G401.6 (cell line): ENCODE measurements around the gene FGR.

Experiments
- FAIRE-seq: peaks from 2 replicates; lab custom pipeline; 2012; peaks lifted over from hg19 to GRCh38; lab: Jason Lieb, UNC

Gene FGR

GRCh38 chr1:27600498-27601175 lies 34.3 kb downstream of the FGR start:
- FAIRE-seq = peak; percentile 92

GRCh38 chr1:27599605-27600497 lies 35.1 kb downstream of the FGR start:
- FAIRE-seq = no peak

GRCh38 chr1:27598902-27599528 lies 36.0 kb downstream of the FGR start:
- FAIRE-seq = no peak

GRCh38 chr1:27598295-27598687 lies 36.7 kb downstream of the FGR start:
- FAIRE-seq = no peak

- FAIRE-seq = no peak
These were observed 37.3 kb downstream of the FGR start for GRCh38 chr1:27597516-27598294.

DNA sequence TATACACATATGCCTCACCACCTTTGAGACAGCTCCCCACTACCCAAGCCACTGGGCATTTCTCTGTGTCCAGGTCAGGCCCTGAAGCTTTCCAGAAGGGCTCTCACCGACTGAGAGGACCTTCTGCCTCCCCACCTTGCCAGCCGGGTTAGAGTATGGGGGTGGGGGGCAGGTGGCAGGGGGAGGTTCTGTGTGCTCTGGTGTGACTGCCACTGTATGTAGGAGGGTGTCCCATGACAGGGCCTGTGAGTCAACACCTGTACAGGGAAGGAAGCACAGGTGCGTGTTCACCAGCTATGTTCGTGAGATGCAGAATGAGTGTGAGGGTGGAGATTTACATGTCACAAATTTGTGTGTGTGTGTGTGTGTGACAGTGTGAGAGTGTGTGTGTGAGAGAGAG lies 38.0 kb downstream of the FGR start:
- FAIRE-seq = no peak

GRCh38 chr1:27596261-27596660 lies 38.7 kb downstream of the FGR start:
- no peak for FAIRE-seq

DNA sequence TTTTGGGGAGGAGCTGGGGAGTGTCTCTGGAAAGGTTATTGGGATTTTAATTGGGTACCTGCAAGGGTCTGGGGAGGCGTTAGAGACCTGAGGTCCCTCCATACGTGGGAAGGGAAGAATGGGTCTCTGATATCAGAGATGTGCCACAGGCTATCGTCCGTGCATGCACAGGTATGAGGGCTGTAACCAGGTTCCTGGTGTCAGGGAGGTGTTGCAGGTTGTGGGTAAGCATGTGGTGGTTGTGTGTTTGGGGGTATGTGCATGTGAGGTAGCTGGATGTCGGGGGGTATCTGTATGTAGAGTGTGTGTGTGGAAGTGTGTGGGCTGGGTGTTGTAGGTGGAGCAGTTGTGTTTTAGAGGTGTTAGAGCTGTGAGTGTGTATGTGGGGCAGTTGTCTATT lies 39.4 kb downstream of the FGR start:
- no peak for FAIRE-seq

DNA sequence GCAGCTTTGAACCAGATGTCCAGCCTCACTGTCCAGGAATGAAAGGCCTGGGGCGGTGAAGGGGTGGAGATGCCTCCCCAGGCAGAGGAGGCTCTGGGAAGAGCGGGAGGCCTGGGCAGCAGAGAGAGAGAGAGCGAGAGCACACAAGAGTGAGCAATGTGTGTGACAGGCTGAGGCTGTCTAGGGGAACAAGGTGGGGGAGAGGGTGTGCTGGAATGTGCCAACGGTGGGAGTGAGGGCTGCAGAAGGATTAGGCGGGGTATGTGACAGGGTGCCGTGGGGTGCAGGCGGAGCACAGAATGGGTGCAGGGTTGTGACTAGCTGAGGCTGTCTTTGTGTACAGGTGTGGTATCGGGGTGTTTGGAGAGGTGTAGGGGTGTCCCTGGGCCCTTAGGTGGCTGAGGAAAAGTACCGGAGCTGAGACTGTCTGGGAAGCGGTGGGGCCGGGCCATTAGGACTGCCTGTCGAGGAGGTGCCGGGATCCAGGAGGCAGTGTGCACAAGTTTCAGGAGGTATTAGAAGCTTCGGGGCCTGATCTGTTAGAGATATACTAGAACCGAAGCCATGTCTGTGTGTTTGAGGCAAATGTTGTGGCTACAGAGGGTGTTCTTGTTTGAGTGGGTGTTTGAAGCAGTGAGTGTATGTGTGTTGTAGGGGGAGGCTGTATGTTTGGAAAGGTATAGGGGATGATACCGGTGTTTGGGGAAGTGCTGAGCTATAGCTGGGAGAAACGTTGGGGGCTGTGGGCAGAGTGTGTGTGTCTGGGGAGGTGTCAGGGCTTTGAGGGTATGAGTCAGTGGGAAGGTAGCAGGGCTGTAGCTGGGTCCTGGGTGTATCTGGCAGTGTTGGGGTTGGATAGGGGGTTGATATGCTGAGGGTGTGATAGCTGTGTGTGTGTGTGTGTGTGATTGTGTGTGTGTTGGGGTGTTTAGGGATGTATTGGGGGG lies 40.1 kb downstream of the FGR start:
- no peak for FAIRE-seq

DNA sequence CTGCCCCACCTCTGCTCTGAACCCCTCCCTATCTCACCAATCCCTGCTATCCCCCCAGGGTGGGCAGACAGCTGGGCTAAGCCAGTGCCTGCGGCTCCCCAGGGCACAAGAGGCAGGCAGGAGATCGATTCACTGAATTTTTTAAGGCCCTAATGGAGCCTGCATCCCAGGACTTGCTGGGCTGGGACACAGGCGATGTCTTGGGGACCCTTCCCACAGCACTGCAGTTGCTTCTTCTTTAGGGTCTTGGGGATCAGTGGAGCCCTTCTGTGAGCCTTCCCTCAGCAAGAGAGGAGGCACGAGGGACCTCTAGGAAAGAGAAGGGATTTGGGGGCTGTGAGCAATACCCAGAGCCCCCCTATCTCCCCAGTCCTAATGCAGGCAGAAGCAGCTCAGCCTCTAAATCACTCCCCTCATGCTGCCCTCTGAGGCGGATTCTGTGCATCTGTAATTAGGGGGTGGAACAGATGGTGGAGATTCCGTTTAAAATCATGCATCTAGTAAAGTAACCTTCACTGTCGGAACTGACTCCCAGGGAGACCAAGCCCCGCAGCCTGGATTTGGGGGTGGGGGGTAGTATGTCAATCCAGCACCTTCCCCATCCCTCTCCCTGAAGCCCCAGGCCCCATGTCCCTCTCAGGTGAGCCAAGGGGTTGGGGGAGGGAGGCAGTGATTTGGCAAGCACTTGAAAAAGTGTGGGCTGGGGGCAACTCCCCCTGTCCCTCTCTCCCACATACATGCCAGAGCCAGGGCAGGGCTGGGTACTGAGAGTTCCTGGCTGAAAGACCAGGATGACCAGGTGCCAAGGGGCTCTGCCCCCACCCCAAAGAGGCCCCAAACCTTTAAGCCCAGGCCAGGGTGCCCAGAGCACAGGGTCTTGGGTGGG lies 41.1 kb downstream of the FGR start:
- FAIRE-seq = no peak

DNA sequence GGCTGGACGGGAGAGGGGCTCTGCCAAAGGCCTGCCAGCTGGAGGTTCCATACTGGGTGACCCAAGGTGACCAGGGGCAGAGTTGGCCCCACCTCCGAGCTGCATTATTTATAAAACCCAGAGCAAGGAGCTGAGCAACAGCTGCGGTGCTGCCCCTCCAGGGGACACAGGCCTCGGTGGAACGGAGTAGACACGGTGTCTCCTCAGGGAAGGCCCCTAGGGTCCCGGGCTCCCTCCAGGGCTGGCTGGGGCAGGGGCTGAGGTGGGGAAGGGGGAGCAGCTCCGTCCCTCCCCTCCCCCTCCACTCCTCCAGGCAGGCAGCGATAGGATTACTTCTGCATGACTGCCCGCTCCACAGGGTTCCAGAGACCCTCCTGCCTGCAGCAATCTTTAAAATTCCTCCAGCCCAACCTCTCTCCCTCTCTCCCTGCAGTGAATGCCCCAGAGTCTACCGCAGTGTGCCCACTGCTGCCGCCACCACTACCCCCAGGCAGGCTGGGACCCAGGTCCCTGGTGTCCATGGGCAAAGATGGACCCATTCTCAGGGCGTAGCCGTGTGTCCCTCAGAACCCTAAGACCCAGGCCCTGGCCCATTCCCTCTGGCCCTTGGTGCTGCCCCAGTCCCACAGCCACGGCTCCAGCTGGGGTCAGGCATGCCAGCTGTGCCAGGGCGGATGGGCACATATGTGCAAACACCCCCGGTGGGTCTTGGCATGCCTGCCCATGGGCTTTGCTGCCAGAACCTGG lies 41.9 kb downstream of the FGR start:
- no peak for FAIRE-seq

GRCh38 chr1:27592232-27592930 lies 42.6 kb downstream of the FGR start:
- no peak for FAIRE-seq

GRCh38 chr1:27591622-27592021 lies 43.4 kb downstream of the FGR start:
- FAIRE-seq = no peak

- no peak for FAIRE-seq
These were observed 44.0 kb downstream of the FGR start for GRCh38 chr1:27590917-27591508.

DNA sequence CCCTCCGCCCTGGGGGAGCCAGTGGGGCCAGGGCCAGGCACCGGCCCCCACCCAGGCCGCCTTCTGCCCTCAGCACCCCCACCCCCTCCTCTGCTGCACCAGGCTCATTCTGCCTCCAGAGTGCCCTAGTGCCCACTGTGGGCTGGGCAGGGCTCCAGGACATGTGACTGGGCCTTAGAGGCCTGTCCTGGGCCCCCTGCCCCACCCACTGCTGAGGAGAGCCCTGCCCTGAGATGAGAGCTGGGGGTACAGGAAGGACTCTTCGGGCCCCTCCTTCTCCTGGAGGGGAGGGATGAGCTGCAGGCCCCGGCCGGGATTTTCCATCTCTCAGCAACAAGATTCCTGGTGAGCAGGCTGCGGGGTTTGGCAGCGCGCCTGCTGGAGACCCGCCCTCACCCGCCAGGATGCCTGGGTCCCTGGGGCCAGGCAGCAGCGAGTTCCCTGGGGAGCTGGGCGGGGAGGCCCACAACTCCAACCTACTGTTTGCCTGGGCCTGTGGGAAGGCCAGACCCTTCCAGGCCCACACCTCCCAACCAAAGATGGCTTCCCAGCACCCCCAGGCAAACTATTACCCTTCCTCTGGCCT lies 45.1 kb downstream of the FGR start:
- FAIRE-seq = no peak

DNA sequence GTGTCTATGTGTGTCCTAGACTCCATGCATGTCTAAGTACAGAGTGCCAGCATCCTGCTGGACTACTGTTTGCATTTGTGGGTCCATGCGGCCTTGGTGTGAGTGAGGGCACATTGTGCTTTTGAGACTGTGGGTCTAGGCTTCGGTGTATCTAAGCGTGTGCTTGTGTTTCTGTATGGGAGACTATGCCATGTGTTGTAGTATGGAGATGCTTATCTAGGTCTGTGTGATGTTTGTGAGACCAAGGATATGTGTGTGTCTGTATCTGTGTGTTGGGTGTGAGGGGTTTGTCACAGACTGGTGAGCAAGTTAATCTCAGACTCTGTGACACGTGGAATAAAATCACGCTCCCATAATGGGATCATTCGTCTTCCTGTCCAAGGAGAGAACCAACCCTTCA lies 45.5 kb downstream of the FGR start:
- FAIRE-seq = no peak

DNA sequence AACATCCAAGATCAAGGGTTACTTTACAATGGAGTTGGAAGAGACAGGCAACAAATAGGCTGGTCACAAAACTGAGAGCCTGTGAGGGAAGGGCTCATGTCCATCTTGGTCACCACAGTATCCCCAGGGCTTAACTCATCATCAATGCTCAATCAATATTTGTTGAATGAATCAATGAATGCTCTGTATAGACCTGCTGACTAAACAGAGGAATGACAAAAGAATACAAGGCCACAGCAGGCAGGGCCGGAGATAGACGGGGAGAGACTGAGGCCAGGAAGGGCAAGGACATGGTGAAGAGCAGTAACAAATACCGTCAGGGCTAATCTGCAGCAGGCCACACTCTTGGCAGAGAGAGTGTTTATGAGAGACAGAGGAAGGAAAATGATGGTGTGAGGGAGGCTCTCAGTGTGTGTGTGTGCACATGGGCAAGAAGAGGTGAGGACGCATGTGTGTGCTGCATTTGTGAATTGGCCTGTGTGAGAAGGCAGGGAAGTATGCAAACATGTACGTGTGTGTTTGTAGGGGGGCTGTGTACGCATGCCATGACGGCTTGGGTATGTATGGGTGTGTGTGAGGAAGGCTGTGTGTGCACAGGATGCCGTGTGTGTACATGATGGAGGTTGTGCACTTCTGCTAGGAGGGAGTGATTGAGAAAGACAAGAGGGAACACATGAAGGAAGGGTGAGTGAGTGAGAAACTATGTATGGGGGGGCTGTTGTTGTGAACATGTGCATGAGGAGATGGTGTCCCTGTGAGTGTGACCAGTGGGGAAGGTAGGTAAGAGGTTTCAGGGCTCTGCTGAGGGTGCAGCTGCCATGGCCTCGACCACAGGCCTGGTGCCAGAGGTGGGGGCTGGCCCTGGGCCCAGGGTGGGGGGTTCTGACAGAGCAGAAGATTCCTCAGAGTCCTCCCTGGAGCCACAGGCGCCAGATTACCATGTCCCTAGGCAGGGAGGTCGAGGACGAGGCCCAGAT lies 46.4 kb downstream of the FGR start:
- no peak for FAIRE-seq
